NCI-H2081 (cell line): ENCODE results near the gene PITPNM1.
"Not testable (repeated sequence)": the region's sequence is repeated elsewhere in the genome, so short reads cannot be mapped to it uniquely, and the experiment has no call there.

Experiments used
- DNase-seq, 2 experiments: peaks; one replicate each; lab custom pipeline; 2025; lab: John Stamatoyannopoulos, UW

PITPNM1 gene

GRCh38 chr11:67489885-67490726 is 15.1 kb downstream of the PITPNM1 start:
- no peak for DNase-seq

GRCh38 chr11:67489203-67489884 is 15.8 kb downstream of the PITPNM1 start:
- no peak for DNase-seq

GRCh38 chr11:67486481-67487195 is 18.5 kb downstream of the PITPNM1 start:
- DNase-seq = no peak

- DNase-seq = not testable (repeated sequence)
Observed at GRCh38 chr11:67485873-67486361, 19.2 kb downstream of the PITPNM1 start.

GRCh38 chr11:67484847-67485311 is 20.3 kb downstream of the PITPNM1 start:
- no peak for DNase-seq

- no peak for DNase-seq
Observed at GRCh38 chr11:67483831-67484665, 21.1 kb downstream of the PITPNM1 start.

- DNase-seq = peak; percentile 97 to 98
Observed at GRCh38 chr11:67482827-67483798, 22.1 kb downstream of the PITPNM1 start, which contains the start of gene AIP. Gene AIP (plus strand): TSS chr11:67483026. CDS start chr11:67483159, 133 bp downstream.

- no peak for DNase-seq
Observed at GRCh38 chr11:67482275-67482826, 22.8 kb downstream of the PITPNM1 start.

GRCh38 chr11:67477344-67478050 is 27.7 kb downstream of the PITPNM1 start:
- DNase-seq = not testable (repeated sequence)

GRCh38 chr11:67476692-67477091 is 28.5 kb downstream of the PITPNM1 start:
- DNase-seq = not testable (repeated sequence)

- DNase-seq = no peak
Observed at GRCh38 chr11:67472882-67473281, 32.3 kb downstream of the PITPNM1 start.

- DNase-seq = no peak
Observed at GRCh38 chr11:67470337-67471002, 34.7 kb downstream of the PITPNM1 start.

- no peak for DNase-seq
Observed at GRCh38 chr11:67469508-67469811, 35.7 kb downstream of the PITPNM1 start.

GRCh38 chr11:67468759-67469507 is 36.2 kb downstream of the PITPNM1 start, which contains the start of gene TMEM134:
Gene TMEM134 (minus strand): TSS chr11:67469251. CDS start chr11:67469192, 59 bp downstream.
- DNase-seq = peak; percentile 89

- DNase-seq = no peak
Observed at GRCh38 chr11:67468456-67468758, 36.8 kb downstream of the PITPNM1 start.

- DNase-seq = peak in 1 of 2 experiments; percentile 3
Observed at GRCh38 chr11:67468056-67468455, 37.1 kb downstream of the PITPNM1 start.

GRCh38 chr11:67466962-67467771 is 38.0 kb downstream of the PITPNM1 start:
- no peak for DNase-seq
